Psoas muscle (tissue), 8 donors: ENCODE data around the gene PLA2G12B. TPM values are rescaled to one million over a fixed set of nuclear protein-coding genes. Genes with fewer than 3 reads are reported as not detected.

Experiments
- ATAC-seq, 4 donors: fragments of 200-7000 bp; cut with Tn5 transposase; one replicate each; pipeline ENCODE4 v1.9.1; 2020; ENCODE audit warnings: moderate library complexity in 3 of 4, mild to moderate bottlenecking in 2 of 4
- DNase-seq, 2 donors: peaks; one replicate each; pipeline ENCODE4 v3.0.0-alpha.2; 2020
- H3K27ac ChIP-seq: fragments of 200-600 bp; one replicate; pipeline ENCODE4 v1.8.0; 2022
- H3K27me3 ChIP-seq, 3 donors: fragments of 200-600 bp in 1 of 3; one replicate each; pipeline versions ENCODE4 v1.6.1 to v1.8.0; 2013 to 2022; ENCODE audit warnings: low read length in 2 of 3, mild to moderate bottlenecking in 2 of 3, moderate library complexity in 1 of 3; ENCODE audit not compliant: insufficient read depth in 3 of 3
- H3K36me3 ChIP-seq, 2 donors: fragments of 200-600 bp in 1 of 2; one replicate each; pipeline versions ENCODE4 v1.6.1 to v1.8.0; 2013 to 2022; ENCODE audit warnings: low read depth in 1 of 2, mild to moderate bottlenecking in 1 of 2, moderate library complexity in 1 of 2; ENCODE audit not compliant: insufficient read depth in 1 of 2
- H3K4me1 ChIP-seq: fragments of 200-600 bp; one replicate; pipeline ENCODE4 v1.8.0; 2022
- H3K4me3 ChIP-seq: fragments of 200-600 bp; one replicate; pipeline ENCODE4 v1.8.0; 2022; ENCODE audit warnings: mild to moderate bottlenecking
- H3K9me3 ChIP-seq: fragments of 200-600 bp; one replicate; pipeline ENCODE4 v1.8.0; 2022
- CTCF ChIP-seq: fragments of 200-600 bp; IDR thresholded peaks from one replicate; pipeline ENCODE4 v1.8.0; 2022; ENCODE audit warnings: antibody characterized with exemption
- WGBS, 3 donors: extraction: QIAGEN DNeasy Blood & Tissue Kit; methylation state at CpG; one replicate each; pipeline versions ENCODE4 v1.1.6 to v1.1.7; 2013; 5-methylcytosine and 5-hydroxymethylcytosine counted together
- intact Hi-C, 2 donors: fragments of 100-400 bp; cut with DNase I; formaldehyde crosslinking; loops; one replicate each; pipeline versions ENCODE4 v1.11.0 to v1.14.2; 2022
- polyA plus RNA-seq, 3 donors: library from polyadenylated mRNA; stranded (reverse); fragments of 200-250 nt; gene quantifications; one replicate each; pipeline ENCODE4 v1.2.3, GENCODE V29; 2013
- total RNA-seq, 4 donors: library from RNA; stranded (reverse); fragmentation: NEBNext Ultra II Directional in 2 of 4; extraction: Animal tissue kit (Norgen Biotek cat#: 25700) in 2 of 4; gene quantifications; one replicate each; pipeline versions ENCODE4 v1.2.1 to v1.2.4, GENCODE V29; 2021 to 2023
- donor health status: healthy with polysubstance abuse.
- donor health status: DM: no; HTN: no; CAD: no; lungs with moderate emphysema.
- donor health status: Bipolar disorder and iron deficiency.
- donor health status: healthy.
- donor health status: DM: yes; HTN: yes; CAD: no.
- donor health status: DM: no; HTN: no; CAD: no.
- donor health status: DM: no; HTN: no; CAD: no.
- donor health status: DM: yes; HTN: yes; CAD: no.

Gene PLA2G12B
- total and polyA plus RNA-seq, 7 donors, result 0.10 to 0.22 TPM; not detected in 5

- intact Hi-C loops, result no loop called here
- 86 to 96% (median 90%) methylated on average over 1 of the region's 1 CpG for WGBS, 3 donors
- Histone ChIP-seq H3K4me1 (no peaks in the 10 kb centered on the region), H3K4me3 (no peak overlapping the region), H3K9me3 (peaks cover 33% of the 10 kb centered on the region), H3K27ac (no peak overlapping the region), H3K36me3 (no peaks in the 10 kb centered on the region), H3K27me3 (no peaks in the 10 kb centered on the region)
- DNase-seq (no peak), ATAC-seq (no peak)
- no peak for TF ChIP-seq CTCF
Observed at GRCh38 chr10:72976886-72977285, 22.3 kb upstream of the PLA2G12B start.

GRCh38 chr10:72956001-72956400 lies 1.4 kb upstream of the PLA2G12B start:
- H3K27ac ChIP-seq, result no peak overlapping the region
- ATAC-seq, result no peak
- no peaks in the 10 kb centered on the region for H3K9me3 ChIP-seq
- TF ChIP-seq CTCF, result no peak
- no peaks in the 10 kb centered on the region for H3K4me1 ChIP-seq
- intact Hi-C loops, result no loop called here
- no peaks in the 10 kb centered on the region for H3K36me3 ChIP-seq
- H3K27me3 ChIP-seq, result no peaks in the 10 kb centered on the region
- DNase-seq, result no peak
- no peak overlapping the region for H3K4me3 ChIP-seq

GRCh38 chr10:72954230-72954595 lies 393 bp downstream of the PLA2G12B start:
- Histone ChIP-seq H3K4me1 (no peaks in the 10 kb centered on the region), H3K4me3 (no peak overlapping the region), H3K36me3 (no peaks in the 10 kb centered on the region), H3K27ac (no peak overlapping the region), H3K27me3 (no peaks in the 10 kb centered on the region), H3K9me3 (no peaks in the 10 kb centered on the region)
- TF ChIP-seq CTCF, result no peak
- WGBS, 3 donors, result 80 to 83% (median 81%) methylated on average over 8 of the region's 8 CpGs
- intact Hi-C loops, result no loop called here
- DNase-seq (no peak), ATAC-seq (no peak)

- 40 to 56% (median 42%) methylated on average over 8 of the region's 8 CpGs for WGBS, 3 donors
- no peak for ATAC-seq
- Histone ChIP-seq H3K4me1 (no peaks in the 10 kb centered on the region), H3K4me3 (no peak overlapping the region), H3K27me3 (no peaks in the 10 kb centered on the region), H3K9me3 (no peaks in the 10 kb centered on the region), H3K27ac (no peak overlapping the region), H3K36me3 (no peaks in the 10 kb centered on the region)
- intact Hi-C loops, result no loop called here
- no peak for DNase-seq
- TF ChIP-seq CTCF, result no peak
Observed at GRCh38 chr10:72953687-72954086, 919 bp downstream of the PLA2G12B start.

GRCh38 chr10:72952642-72953158 lies 1.9 kb downstream of the PLA2G12B start:
- intact Hi-C loops, result no loop called here
- whole genome bisulfite sequencing, 3 donors, result 71 to 77% (median 73%) methylated on average over 5 of the region's 5 CpGs
- no peak for ATAC-seq
- Histone ChIP-seq H3K36me3 (no peaks in the 10 kb centered on the region), H3K27me3 (no peaks in the 10 kb centered on the region), H3K4me1 (no peaks in the 10 kb centered on the region), H3K27ac (no peak overlapping the region), H3K4me3 (no peak overlapping the region), H3K9me3 (no peaks in the 10 kb centered on the region)
- no peak for DNase-seq
- TF ChIP-seq CTCF, result no peak
